Measurements from ENCODE around the gene TM4SF5.

TM4SF5 gene

DNA sequence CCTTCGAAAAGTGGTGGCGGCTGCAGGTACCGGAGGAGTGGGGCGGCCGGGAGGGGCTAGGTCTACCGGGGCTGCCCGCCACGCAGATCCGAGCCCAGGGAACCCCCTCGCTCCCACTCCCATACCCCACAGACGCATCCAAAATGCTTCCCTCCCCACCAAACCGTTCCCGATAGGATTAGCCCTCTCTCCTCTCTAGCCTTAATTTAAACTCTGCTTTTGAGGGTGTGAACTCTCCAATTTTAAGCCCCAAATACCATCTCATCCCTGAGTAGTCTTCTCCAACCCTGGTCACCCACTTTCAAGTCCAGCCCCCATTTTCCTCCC is 31.7 kb upstream of the TM4SF5 start:
- TF ChIP-seq, protein P1, sequence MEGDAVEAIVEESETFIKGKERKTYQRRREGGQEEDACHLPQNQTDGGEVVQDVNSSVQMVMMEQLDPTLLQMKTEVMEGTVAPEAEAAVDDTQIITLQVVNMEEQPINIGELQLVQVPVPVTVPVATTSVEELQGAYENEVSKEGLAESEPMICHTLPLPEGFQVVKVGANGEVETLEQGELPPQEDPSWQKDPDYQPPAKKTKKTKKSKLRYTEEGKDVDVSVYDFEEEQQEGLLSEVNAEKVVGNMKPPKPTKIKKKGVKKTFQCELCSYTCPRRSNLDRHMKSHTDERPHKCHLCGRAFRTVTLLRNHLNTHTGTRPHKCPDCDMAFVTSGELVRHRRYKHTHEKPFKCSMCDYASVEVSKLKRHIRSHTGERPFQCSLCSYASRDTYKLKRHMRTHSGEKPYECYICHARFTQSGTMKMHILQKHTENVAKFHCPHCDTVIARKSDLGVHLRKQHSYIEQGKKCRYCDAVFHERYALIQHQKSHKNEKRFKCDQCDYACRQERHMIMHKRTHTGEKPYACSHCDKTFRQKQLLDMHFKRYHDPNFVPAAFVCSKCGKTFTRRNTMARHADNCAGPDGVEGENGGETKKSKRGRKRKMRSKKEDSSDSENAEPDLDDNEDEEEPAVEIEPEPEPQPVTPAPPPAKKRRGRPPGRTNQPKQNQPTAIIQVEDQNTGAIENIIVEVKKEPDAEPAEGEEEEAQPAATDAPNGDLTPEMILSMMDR (IDR thresholded peaks at IDR 0.05; ENCODE audit: extremely low read depth, insufficient read depth, missing control alignments) = no peak
- no peak for DNase-seq (ENCODE audit: low spot score)
- in situ Hi-C loops (cut with MboI; ENCODE audit: low pct_unique_long_range_greater_than_20kb, low sequenced_read_pairs, unreplicated experiment) = no loop called here

DNA sequence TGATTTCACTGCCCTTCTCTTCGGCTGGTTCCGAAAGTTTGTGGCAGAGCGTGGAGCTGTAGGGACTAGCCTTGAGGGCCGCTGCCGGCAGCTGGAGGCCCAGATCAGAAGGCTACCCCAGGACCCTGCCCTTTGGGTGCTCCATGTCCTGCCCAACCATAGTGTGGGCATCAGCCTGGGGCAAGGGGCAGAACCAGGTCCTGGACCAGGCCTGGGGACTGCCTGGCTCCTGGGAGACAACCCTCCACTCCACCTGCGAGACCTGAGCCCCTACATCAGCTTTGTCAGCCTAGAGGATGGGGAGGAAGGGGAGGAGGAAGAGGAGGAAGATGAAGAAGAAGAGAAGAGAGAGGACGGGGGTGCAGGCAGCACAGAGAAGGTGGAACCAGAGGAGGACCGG is 31.1 kb upstream of the TM4SF5 start:
- in situ Hi-C loops (cut with MboI; ENCODE audit: low pct_unique_long_range_greater_than_20kb, low sequenced_read_pairs, unreplicated experiment) = no loop called here
- TF ChIP-seq, protein P1 (IDR thresholded peaks at IDR 0.05; ENCODE audit: extremely low read depth, insufficient read depth, missing control alignments) = no peak
- DNase-seq (ENCODE audit: low spot score) = no peak

DNA sequence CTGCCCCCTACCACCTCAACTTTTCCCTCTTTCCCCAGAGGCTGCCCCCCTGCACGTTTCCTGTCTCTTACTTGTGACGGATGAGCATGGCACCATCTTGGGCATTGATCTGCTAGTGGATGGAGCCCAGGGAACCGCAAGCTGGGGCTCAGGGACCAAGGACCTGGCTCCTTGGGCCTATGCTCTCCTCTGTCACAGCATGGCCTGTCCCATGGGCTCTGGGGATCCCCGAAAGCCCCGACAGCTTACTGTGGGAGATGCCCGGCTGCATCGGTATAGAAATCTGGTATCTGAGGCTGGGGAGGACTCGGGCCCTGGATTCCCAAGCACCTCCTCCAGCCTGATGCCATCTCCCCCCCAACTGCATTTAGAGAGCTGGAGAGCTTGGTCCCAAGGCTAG is 30.1 kb upstream of the TM4SF5 start:
- in situ Hi-C loops (cut with MboI; ENCODE audit: low pct_unique_long_range_greater_than_20kb, low sequenced_read_pairs, unreplicated experiment) = no loop called here
- TF ChIP-seq, protein P1 (IDR thresholded peaks at IDR 0.05; ENCODE audit: extremely low read depth, insufficient read depth, missing control alignments) = no peak
- no peak for DNase-seq (ENCODE audit: low spot score)

DNA sequence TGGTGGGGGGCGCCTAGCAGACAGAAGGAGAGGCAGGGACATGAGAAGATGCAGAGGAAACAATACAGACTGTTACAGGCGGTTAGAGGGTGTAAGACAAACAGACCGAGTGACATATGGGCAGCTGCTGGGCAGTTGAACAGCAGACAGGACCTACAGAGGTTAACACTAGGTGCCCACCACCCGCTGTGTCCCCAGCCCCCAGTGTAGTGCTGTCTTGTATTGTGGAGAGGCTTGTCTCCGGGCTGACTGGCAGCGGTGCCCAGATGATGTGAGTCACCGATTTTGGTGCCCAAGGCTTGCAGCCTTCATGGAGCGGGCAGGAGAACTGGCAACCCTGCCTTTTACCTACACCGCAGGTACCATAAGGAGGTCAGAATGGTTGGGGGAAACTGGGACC is 29.6 kb upstream of the TM4SF5 start:
- TF ChIP-seq, protein P1 (IDR thresholded peaks at IDR 0.05; ENCODE audit: extremely low read depth, insufficient read depth, missing control alignments) = no peak
- in situ Hi-C loops (cut with MboI; ENCODE audit: low pct_unique_long_range_greater_than_20kb, low sequenced_read_pairs, unreplicated experiment) = no loop called here
- DNase-seq (ENCODE audit: low spot score) = no peak

DNA sequence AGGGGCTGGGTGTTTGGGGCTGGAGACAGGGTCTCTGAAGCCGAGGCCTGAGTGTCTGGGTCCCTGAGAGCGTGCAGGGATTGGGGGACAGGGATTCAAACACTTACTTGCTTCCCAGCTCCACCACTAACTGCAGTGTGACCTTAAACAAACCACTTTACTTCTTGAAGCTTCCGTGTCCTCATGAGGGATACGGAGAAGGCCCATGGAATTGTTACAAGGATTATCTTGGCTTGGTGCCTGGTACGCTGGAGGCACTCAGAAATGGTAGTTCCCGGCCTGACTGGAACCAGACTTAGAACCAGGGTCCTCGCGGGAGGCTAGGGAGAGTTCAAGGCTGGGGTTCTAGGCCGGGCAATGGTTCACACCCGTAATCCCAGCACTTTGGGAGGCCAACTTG is 29.1 kb upstream of the TM4SF5 start:
- TF ChIP-seq, protein P1 (IDR thresholded peaks at IDR 0.05; ENCODE audit: extremely low read depth, insufficient read depth, missing control alignments) = no peak
- no peak for DNase-seq (ENCODE audit: low spot score)
- in situ Hi-C loops (cut with MboI; ENCODE audit: low pct_unique_long_range_greater_than_20kb, low sequenced_read_pairs, unreplicated experiment) = no loop called here

DNA sequence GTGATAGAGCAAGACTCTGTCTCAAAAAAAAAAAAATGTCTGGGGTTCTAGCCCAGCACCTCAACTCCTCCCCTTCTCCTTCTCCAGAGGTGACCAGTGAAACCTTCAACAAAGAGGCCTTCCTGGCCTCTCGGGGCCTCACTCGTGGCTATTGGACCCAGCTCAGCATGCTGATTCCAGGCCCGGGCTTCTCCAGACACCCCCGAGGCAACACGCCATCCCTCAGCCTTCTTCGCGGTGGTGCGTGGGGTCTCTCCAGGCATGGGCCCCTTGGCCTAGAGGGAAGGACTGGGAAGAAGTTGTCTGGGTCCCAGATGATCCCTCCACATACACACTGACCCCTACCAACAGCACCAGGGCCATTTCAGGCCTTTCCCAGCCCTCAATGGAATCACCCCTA is 28.5 kb upstream of the TM4SF5 start:
- in situ Hi-C loops (cut with MboI; ENCODE audit: low pct_unique_long_range_greater_than_20kb, low sequenced_read_pairs, unreplicated experiment) = no loop called here
- TF ChIP-seq, protein P1 (IDR thresholded peaks at IDR 0.05; ENCODE audit: extremely low read depth, insufficient read depth, missing control alignments) = no peak
- DNase-seq (ENCODE audit: low spot score) = no peak

DNA sequence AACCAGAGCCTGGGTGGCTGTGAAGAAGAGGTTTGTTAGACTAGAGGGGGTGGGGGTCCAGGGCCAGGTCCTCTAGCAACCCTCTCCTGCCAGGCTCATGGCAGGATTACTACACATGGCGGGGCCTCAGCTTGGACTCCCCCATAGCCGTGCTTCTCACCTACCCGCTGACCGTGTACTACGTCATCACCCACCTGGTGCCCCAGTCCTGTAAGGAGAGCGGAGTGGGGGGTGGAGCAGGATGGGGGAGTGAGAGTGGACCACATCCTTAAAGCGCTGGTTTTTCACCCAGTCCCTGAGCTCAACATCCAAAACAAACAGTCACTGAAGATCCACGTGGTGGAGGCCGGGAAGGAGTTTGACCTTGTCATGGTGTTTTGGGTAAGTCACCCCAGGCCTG is 27.8 kb upstream of the TM4SF5 start:
- no peak for DNase-seq (ENCODE audit: low spot score)

More for the DNA sequence above, 27.8 kb upstream of the TM4SF5 start:
- in situ Hi-C loops (cut with MboI; ENCODE audit: low pct_unique_long_range_greater_than_20kb, low sequenced_read_pairs, unreplicated experiment) = no loop called here
- TF ChIP-seq, protein P1 (IDR thresholded peaks at IDR 0.05; ENCODE audit: extremely low read depth, insufficient read depth, missing control alignments) = no peak

Data from GM13977 (cell line).